ENCODE data around the gene RTP2.
A peak's percentile ranks its signal among the peaks of the same experiment; 100 is the strongest.

The RTP2 gene

DNA sequence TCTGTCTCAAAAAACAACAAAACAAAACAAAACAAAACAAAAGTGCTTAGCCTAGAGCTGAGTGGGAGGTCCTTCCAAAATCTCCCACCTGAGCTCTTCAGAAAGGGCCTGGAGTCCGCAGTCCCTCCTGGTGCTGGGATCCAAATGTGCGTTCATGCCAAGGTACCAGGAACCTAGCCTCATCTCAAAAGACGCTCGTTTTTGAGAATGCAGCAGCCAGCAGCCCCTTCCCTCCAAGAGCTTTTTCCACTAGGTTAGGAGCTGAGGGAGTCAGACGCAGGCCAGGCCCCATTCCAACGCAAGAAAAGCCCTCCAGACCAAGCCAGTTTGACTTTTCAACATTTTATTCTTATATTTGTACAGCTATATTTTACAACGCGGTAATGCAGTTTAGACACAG, 18.7 kb upstream of the RTP2 start:
- H3K4me3 ChIP-seq (ENCODE audit: low read depth, low read length) = no peak overlapping the region

GRCh38 chr3:187720337-187720670, 17.9 kb upstream of the RTP2 start:
- TF ChIP-seq CTCF (IDR thresholded peaks at IDR 0.05; ENCODE audit: low read depth, low read length) = no peak
- H3K4me3 ChIP-seq (ENCODE audit: low read depth, low read length) = no peak overlapping the region

More for the DNA sequence above, 18.7 kb upstream of the RTP2 start:
- no peak for TF ChIP-seq CTCF (IDR thresholded peaks at IDR 0.05; ENCODE audit: low read depth, low read length)

- H3K4me3 ChIP-seq (ENCODE audit: low read depth, low read length) = no peak overlapping the region
- no peak for TF ChIP-seq CTCF (IDR thresholded peaks at IDR 0.05; ENCODE audit: low read depth, low read length)
These were observed 17.4 kb upstream of the RTP2 start for GRCh38 chr3:187719628-187720336.

- TF ChIP-seq CTCF (IDR thresholded peaks at IDR 0.05; ENCODE audit: low read depth, low read length) = no peak
- no peak overlapping the region for H3K4me3 ChIP-seq (ENCODE audit: low read depth, low read length)
These were observed 16.4 kb upstream of the RTP2 start for GRCh38 chr3:187718802-187719201.

- no peak overlapping the region for H3K4me3 ChIP-seq (ENCODE audit: low read depth, low read length)
- no peak for TF ChIP-seq CTCF (IDR thresholded peaks at IDR 0.05; ENCODE audit: low read depth, low read length)
These were observed 15.2 kb upstream of the RTP2 start for GRCh38 chr3:187717572-187717971.

- no peak overlapping the region for H3K4me3 ChIP-seq (ENCODE audit: low read depth, low read length)
- TF ChIP-seq CTCF (IDR thresholded peaks at IDR 0.05; ENCODE audit: low read depth, low read length) = peak; percentile 94
These were observed 12.1 kb upstream of the RTP2 start for GRCh38 chr3:187714404-187714979.

GRCh38 chr3:187713504-187713903, 11.1 kb upstream of the RTP2 start:
- no peak for TF ChIP-seq CTCF (IDR thresholded peaks at IDR 0.05; ENCODE audit: low read depth, low read length)
- H3K4me3 ChIP-seq (ENCODE audit: low read depth, low read length) = peak overlapping the region; percentile 26; the same call in 1 of the 2 replicates

All from WI38 (cell line).